NCI-H524 treated with DMSO at 0.1 percent for 48 hours (cell line): ENCODE measurements around the gene COQ6.
"Not testable (repeated sequence)": the region's sequence is repeated elsewhere in the genome, so short reads cannot be mapped to it uniquely, and the experiment has no call there.

Experiments used
- DNase-seq: peaks from one replicate; lab custom pipeline; 2025; lab: John Stamatoyannopoulos, UW

The COQ6 gene

DNA sequence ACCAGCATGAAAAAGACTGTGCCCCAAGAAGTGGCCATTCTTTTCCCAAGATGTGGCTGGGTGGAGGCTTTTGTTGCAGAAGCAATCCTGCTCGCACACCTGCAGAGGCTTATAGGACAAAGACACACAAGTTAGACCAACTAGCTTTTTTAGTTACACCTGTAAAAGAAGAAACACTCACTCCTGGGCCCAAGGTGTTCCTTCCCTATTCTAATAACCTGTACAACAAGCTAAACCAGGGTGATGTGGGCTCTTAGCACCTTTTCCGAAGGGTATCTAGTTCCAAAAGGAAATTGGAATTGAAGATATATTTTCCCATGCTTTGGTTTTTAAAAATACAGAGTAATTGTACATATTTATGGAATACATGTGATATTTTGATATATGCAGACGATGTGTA, 38.0 kb downstream of the COQ6 start:
- no peak for DNase-seq

DNA sequence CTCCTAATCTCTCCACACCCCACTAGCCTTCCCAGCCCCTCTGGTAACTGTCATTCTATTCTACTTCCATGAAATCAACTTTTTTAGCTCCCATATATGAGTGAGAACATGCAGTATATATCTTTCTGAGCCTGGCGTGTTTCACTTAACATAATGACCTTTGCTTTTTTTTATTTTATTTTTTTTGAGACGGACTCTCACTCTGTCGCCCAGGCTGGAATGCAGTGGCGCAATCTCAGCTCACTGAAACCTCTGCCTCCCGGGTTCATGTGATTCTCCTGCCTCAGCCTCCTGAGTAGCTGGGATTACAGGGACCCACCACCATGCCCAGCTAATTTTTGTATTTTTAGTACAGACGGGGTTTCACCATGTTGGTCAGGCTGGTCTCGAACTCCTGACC, 38.6 kb downstream of the COQ6 start:
- not testable (repeated sequence) for DNase-seq

DNA sequence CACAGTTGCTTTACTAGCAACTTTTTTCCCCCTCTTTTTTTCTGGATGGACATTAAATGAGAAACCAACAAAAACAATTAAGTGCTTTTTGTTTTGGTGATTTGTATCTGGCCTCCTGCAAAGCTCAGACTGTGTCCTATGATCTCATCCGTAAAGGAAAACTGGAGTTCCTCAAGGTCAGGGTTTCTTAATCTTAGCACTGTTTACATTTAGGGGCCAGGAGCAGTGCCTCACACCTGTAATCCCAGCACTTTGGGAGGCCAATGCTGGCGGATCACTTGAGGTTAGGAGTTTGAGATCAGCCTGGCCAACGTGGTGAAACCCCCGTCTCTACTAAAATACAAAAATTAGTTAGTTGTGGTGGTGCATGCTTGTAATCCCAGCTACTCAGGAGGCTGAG, 41.0 kb downstream of the COQ6 start:
- DNase-seq, result no peak

DNA sequence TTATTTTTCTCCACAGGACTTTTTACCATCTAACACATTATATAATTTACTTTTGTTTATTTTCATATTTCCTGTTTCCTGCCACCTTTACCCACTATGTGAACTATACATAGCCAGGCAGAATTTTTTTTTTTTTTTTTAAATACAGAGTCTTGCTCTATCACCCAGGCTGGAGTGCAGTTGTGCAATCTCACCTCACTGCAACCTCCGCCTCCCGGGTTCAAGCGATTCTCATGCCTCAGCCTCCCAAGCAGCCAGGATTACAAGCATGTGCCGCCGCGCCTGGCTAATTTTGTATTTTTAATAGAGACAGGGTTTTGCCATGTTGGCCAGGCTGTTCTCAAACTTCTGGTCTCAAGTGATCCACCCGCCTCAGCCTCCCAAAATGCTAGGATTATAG, 44.8 kb downstream of the COQ6 start:
- DNase-seq, result not testable (repeated sequence)

DNA sequence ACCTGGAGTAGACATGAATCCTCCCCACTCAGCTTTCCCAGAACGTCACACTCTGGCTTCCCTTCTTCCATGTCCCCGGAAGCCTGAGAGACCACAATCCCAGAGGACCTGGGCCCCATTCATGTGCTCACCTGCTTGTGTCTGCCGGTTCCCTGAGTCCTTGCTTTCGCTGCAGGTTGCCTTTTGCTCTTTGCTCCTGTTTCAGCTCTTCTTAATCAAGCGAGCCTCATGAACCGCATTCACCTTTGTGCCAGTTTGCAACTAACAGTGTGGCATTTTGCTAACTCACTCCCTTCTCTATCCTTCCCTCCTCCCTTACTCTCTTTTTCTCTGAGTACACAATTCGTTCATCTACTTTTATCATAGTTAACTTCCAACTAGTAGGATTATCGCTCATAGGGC, 45.9 kb downstream of the COQ6 start:
- no peak for DNase-seq

GRCh38 chr14:73996731-73997107, 46.6 kb downstream of the COQ6 start:
- DNase-seq, result no peak

DNA sequence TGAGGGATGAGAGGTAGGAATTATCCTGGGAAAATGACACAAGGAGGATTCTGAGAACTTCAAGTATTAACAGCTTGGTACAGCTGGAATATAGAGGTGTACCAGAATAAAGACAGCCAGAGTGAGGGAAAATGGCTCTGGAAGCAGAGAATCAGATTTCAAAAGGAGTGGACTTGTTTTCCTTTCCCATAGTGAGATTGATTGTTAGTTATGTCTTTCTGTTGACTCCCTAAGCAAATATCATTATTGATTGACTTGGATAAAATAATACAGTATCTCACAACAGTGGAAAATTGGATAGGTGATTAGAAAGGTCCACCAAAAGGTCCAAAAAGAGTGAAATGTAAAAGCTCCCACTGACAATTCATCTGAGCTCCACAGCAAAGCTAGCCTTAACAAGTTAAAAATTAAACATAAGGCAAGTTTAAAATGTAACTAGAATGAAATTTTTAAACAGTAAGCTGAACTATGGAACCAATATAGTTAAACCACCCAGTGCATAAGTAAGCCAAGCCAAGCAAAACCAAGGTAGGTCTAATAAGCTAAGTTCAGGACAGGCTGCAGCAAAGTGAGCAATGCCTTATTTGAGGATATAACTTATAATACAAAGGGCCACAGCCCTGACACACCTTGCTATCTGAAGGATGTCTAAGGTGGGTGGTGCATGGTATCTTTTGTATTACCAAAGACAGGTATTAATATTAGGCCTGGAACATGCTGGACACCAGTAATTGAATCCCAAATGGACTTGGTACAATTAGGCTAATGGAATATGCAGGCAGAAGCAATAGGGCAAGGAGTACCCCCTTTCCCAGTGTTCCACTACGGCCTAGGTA, 47.2 kb downstream of the COQ6 start:
- no peak for DNase-seq

GRCh38 chr14:73997944-73998447, 47.9 kb downstream of the COQ6 start:
- no peak for DNase-seq

DNA sequence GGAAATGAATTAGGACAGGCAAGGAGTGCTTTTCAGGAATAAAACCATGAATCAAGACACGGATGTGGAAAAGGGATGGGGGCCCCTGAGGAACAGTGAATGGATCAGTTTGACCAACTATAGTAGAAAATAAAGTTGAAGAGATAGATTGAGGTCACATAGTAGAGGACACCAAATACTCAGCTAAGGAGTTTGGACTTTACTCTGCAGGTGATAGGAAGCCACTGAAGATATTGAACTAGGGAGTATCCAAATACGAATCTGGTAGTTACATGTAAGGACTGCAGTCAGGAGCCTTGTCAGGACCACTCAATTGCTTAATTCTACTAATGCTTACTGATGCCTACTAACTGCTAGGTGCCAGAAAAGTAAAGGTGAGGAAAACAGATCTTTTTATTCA, 48.6 kb downstream of the COQ6 start:
- no peak for DNase-seq

GRCh38 chr14:74005664-74006063, 55.6 kb downstream of the COQ6 start:
- DNase-seq, result not testable (repeated sequence)

DNA sequence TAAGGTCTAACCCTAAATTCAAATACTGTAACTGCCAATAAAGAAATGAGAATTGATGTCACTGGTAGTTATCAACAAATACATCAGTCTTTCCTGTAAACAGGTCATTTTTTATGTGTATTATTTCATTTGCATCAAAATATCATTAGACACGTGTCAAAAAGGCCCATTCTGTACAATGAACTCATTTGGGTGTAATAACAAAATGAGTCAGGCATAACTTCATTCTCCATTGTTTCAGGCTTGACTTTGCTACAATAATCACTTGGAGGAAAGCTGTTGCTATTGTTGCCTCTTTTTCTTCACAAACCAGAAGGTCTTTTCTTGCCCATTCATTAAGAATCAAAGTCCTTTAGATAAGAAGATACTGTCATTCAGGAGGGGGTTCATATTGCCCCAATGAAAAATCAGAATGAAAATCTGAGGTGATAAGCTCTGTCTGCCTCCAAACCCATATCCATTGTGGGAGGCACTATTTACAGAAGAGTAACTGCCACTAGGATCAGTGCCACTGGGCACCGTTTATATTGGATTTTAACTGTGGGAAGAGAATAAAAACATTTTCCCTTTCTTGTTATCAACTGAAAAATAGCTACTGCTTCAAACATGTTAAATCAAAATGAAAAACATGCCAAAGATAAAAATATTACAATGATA, 58.9 kb downstream of the COQ6 start:
- DNase-seq, result no peak
